ENCODE results near the gene PAK4. TPM values are rescaled to one million over a fixed set of nuclear protein-coding genes. Genes with fewer than 3 reads are reported as not detected.

PAK4 gene
- total and polyA plus RNA-seq, 7 donors = 7.2 to 22.0 (median 12.5) TPM

DNA sequence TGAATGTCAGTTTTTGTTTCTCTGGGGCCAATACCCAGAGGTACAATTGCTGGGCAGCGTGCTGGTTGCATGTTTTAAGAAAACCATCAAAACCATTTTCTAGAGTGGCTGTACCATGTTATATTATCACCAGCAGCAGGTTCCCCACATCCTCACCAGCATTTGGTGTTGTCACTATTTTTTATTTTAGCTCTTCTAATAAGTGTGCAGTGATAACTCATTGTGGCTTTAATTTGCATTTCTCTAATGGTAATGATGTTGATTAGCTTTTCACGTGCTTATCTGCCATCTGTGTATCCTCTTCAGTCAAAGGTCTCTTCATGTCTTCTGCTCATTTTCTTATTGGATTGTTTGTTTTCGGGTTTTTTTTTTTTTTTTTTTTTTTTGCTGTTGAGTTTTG is 21.9 kb downstream of the PAK4 start:
- no peaks in the 10 kb centered on the region for H3K4me1 ChIP-seq
- no peak for DNase-seq
- H3K4me3 ChIP-seq = no peak overlapping the region
- H3K27me3 ChIP-seq (ENCODE audit: insufficient read depth in 3 of 3, low read length in 2 of 3) = no peaks in the 10 kb centered on the region
- H3K36me3 ChIP-seq (ENCODE audit: insufficient read depth in 1 of 2, low read depth in 1 of 2) = no peaks in the 10 kb centered on the region
- 88 to 96% (median 92%) methylated on average over 3 of the region's 3 CpGs for WGBS, 3 donors
- TF ChIP-seq, protein P1, sequence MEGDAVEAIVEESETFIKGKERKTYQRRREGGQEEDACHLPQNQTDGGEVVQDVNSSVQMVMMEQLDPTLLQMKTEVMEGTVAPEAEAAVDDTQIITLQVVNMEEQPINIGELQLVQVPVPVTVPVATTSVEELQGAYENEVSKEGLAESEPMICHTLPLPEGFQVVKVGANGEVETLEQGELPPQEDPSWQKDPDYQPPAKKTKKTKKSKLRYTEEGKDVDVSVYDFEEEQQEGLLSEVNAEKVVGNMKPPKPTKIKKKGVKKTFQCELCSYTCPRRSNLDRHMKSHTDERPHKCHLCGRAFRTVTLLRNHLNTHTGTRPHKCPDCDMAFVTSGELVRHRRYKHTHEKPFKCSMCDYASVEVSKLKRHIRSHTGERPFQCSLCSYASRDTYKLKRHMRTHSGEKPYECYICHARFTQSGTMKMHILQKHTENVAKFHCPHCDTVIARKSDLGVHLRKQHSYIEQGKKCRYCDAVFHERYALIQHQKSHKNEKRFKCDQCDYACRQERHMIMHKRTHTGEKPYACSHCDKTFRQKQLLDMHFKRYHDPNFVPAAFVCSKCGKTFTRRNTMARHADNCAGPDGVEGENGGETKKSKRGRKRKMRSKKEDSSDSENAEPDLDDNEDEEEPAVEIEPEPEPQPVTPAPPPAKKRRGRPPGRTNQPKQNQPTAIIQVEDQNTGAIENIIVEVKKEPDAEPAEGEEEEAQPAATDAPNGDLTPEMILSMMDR (IDR thresholded peaks at IDR 0.05) = no peak
- no peaks in the 10 kb centered on the region for H3K9me3 ChIP-seq
- no peak for ATAC-seq
- intact Hi-C loops (cut with DNase I) = no loop called here
- H3K27ac ChIP-seq = no peak overlapping the region

DNA sequence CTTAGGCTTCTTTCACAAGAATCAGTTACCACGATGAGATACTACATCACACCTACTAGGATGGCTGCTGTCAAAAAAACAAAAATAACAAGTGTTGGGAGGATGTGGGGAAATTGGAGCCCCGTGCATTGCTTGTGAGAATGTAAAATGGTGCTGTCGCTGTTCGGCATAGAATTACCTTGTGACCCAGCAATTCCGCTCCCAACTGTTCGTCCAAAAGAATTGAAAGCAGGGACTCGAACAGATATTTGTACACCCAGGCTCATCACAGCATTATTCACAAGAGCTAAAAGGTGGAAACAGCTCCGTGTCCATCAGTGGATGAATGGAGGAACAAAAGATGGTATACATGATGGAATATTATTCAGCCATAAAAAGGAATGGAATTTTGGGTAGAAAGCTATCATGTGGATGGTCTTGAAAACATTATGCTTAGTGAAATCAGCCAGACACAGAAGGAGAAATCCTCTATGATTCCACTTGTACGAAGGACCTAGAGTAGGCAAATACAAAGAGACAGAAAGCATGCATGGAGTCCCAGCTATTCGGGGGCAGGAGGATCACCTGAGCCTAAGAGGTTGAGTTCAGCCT is 23.4 kb downstream of the PAK4 start:
- intact Hi-C loops (cut with DNase I) = no loop called here
- Histone ChIP-seq H3K27me3 (ENCODE audit: insufficient read depth in 3 of 3, low read length in 2 of 3) (no peaks in the 10 kb centered on the region), H3K27ac (no peak overlapping the region), H3K4me1 (no peaks in the 10 kb centered on the region), H3K9me3 (no peaks in the 10 kb centered on the region), H3K4me3 (no peak overlapping the region), H3K36me3 (ENCODE audit: insufficient read depth in 1 of 2, low read depth in 1 of 2) (no peaks in the 10 kb centered on the region)
- ATAC-seq (no peak), DNase-seq (no peak)
- WGBS, 3 donors = 97 to 98% (median 98%) methylated on average over 10 of the region's 10 CpGs
- TF ChIP-seq, protein P1 (IDR thresholded peaks at IDR 0.05) = no peak

- Histone ChIP-seq H3K27ac (no peak overlapping the region), H3K27me3 (ENCODE audit: insufficient read depth in 3 of 3, low read length in 2 of 3) (no peaks in the 10 kb centered on the region), H3K36me3 (ENCODE audit: insufficient read depth in 1 of 2, low read depth in 1 of 2) (no peaks in the 10 kb centered on the region), H3K4me3 (no peak overlapping the region), H3K9me3 (no peaks in the 10 kb centered on the region), H3K4me1 (no peaks in the 10 kb centered on the region)
- WGBS, 3 donors = 94 to 97% (median 94%) methylated on average over 8 of the region's 8 CpGs
- DNase-seq (no peak), ATAC-seq (no peak)
- TF ChIP-seq, protein P1 (IDR thresholded peaks at IDR 0.05) = no peak
- intact Hi-C loops (cut with DNase I) = no loop called here
Measured at GRCh38 chr19:39150235-39150634, 24.6 kb downstream of the PAK4 start.

GRCh38 chr19:39150807-39151600 is 25.4 kb downstream of the PAK4 start:
- Histone ChIP-seq H3K27ac (no peak overlapping the region), H3K9me3 (no peaks in the 10 kb centered on the region), H3K27me3 (ENCODE audit: insufficient read depth in 3 of 3, low read length in 2 of 3) (no peaks in the 10 kb centered on the region), H3K4me1 (no peaks in the 10 kb centered on the region), H3K36me3 (ENCODE audit: insufficient read depth in 1 of 2, low read depth in 1 of 2) (no peaks in the 10 kb centered on the region), H3K4me3 (no peak overlapping the region)
- ATAC-seq = no peak
- TF ChIP-seq, protein P1 (IDR thresholded peaks at IDR 0.05) = no peak
- WGBS, 3 donors = 78 to 86% (median 81%) methylated on average over 26 of the region's 26 CpGs
- intact Hi-C loops (cut with DNase I) = no loop called here
- no peak for DNase-seq
